Measurements from ENCODE around the gene LRRC30.

LRRC30 gene

DNA sequence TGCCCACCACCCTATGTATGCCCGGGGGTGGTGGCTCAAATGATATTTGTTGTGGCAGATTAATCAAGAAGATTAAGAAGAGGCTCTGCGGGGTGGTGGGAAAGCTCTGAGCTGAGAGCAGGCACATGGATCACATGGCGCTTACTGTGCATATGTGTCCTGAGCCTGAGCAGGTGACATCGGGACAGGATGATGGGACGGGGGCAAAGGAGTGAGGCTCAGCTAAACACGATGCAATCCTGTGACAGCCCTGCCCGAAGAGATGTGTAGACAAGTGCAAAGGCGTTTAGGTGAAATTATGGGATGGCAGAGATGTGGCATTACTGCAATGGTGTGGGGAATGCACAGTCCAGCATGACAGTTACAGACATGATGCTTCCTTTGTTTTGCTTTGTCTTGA is 6.0 kb downstream of the LRRC30 start:
- DNase-seq (ENCODE audit: low read depth in 1 of 2, low spot score in 1 of 2), result no peak

DNA sequence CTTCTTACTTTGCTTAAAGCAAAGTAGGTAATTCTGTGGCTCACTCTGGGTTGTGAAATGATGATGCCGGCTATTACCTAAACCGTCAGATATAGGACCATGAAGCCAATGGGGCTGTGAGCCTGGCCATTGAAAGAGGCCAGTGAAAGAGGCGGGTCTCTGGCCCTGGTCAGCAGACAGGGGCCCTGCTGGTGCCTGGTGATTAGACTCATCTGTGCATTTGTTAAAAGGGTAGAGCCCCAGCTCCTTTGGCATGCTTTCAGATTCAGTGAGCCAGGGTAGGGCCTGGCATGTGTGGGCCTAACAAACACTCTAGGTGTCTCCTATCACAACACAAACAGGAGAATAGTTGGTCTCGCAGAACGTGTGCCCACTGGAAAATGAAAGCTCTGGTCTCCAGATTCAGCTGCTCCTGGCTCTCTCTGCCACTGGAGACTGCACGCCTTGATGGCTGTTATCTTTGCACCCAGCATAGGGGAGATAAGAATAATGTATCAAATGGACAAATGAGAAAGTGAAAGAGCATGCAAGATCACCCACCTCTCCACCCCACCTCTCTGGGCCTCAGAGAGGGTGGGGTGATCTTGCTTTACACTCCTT is 6.9 kb downstream of the LRRC30 start:
- DNase-seq (ENCODE audit: low read depth in 1 of 2, low spot score in 1 of 2), result no peak

DNA sequence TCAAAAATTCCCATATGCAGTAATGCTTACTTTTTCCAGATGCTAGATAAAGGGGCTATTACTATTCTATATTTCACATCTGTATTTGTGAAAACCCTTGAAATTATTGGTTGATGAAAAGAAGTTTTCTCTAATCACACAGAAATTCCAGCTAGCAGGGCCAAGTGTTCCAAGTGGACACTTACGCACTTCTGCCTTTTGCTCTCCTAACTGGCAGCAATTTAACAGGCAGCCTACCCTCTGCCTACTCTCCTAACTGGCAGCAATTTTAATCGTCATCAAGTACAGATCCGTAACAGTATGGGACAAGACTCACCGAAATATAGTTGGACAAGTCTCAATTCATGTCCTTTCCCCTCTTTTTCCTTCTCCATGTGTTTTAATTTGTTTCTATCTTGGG is 12.0 kb downstream of the LRRC30 start:
- no peak for DNase-seq (ENCODE audit: low read depth in 1 of 2, low spot score in 1 of 2)

DNA sequence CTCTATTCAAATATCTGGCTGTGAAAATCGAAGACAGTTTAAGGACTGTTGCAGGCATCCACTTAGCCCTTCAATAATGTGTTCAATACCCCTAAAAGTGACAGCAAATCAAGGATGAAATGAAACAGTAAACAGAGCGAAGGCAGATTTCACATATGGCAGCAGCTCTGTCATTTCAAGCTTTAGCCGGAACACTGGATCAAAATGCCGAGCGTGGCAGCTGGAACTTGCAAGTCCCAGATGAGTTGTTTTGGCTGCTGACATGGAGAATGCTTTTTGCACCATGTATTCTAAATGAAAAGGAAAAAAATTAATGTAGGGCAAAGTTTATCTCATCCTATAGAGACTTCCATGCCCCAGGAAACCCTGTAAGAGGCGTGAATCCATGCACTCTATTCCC is 18.0 kb downstream of the LRRC30 start:
- no peak for DNase-seq (ENCODE audit: low read depth in 1 of 2, low spot score in 1 of 2)

DNA sequence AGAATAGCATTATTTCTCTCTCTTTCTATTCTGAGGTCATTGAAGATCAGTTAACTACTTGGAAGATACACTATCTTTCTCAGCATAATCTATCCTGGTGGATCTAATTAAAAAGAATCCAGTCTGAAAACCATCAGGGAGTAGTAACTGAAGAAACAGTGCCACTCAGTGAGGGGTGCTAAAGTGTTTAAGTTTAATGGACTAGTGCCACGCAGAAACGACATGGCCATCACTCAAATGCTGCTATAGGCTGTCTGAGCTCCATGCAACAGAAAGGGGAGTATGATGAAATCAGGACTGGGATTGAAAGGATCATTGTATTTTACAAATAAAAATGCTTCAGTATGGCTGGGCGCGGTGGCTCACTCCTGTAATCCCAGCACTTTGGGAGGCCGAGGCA is 23.3 kb downstream of the LRRC30 start:
- no peak for DNase-seq (ENCODE audit: low read depth in 1 of 2, low spot score in 1 of 2)

DNA sequence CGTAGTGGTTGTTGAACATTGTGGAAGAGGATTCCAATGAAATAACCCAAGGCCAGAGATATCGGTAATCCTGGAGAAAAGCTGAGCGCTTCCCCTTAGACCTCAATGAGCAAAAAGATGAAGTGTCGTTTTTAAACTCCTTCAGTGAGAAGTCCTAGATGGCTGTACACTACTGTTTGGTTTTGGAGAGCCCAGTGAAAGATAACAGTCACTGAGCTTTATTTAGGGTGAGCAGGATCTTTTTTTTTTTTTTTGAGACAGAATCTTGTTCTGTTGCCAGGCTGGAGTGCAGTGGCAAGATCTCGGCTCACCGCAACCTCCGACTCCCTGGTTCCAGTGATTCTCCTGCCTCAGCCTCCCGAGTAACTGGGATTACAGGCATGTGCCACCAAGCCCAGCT is 24.2 kb downstream of the LRRC30 start:
- no peak for DNase-seq (ENCODE audit: low read depth in 1 of 2, low spot score in 1 of 2)

DNA sequence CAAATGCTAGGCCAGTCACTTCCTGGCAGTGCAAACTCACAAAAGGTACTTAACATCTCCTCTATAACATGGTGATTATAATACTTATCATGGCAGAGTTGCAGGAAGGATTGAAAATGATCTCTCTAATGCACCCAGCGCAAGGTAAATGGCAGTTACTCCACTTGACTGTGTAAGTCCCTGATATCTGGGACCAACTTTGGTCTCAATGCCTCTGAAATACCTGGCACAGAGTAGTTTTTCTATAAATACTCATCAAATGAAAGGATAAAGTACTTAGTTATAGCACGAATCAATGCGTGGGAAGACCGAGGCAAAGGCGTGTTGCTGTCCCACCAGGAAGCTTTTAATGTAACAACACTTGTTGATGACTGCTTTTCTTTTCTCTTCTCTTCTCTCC is 24.8 kb downstream of the LRRC30 start:
- no peak for DNase-seq (ENCODE audit: low read depth in 1 of 2, low spot score in 1 of 2)

DNA sequence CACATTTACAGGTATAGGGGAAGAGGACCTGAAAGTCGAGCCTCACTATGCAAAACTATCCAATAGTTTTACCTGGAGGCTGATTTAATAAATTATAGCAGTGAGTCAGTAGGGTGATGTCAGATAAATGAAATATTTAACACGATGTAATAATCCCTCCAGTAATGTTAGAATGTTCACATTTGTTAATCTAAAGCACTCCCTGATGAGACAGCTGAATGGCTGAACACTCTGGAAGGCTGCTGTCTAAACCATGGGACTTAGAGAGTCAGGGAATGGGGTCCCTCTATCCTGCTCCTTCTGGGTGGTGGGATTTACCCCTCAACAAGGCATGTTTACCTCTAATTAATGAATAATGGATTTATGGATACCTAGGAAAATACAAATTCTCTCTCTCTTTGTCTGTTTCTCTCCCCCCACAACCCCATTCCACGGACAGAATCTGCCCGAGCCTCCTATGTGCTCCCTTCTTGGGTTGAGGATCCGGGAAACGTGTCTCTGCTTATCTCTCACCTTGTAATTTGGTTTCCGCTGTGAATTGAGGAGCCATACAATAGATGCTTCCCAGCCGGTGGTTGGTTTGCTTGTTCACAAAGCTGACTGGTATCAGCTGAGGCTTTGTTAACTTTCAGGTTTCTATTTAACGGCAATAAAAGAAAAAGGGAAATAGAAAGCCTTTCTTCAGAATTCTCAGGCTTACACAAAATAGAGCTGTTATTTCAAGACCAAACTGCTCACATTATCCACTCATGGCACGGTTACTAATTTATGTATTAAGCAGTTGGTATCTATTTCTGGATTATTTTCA is 25.9 kb downstream of the LRRC30 start:
- DNase-seq (ENCODE audit: low read depth in 1 of 2, low spot score in 1 of 2), result no peak

DNA sequence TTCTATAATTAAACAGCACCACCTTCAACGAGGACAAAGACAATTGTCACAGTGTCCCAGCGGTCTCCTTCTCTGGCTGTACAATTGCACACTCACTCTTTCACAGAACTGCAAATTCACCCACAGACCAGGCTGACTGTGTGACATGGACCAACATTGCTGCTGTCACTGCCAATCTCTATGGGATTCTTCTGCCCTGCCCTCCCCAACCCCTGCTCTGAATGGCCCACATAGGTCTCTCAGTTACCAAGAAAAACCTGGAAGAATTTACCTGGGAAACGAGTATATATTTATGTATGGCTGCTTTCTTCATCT is 26.5 kb downstream of the LRRC30 start:
- no peak for DNase-seq (ENCODE audit: low read depth in 1 of 2, low spot score in 1 of 2)

DNA sequence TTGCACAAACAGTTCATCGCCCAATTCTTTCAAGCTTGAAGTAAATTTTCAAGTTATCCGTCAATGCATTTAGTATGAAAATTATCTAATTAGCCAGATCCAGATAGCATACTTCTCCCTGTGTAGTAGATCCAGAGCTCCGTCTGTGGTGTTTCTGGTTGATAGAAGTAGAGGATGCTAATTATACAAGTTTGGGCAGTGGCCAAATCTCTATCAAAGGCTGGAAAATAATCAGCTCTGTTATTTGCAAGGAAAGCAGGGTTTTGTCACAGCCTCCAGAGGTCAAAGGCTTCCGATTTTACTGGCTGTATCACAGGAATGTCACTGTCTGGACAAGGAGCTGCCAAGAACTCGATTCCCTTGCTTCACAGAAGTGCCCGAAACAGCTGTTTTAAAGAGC is 28.6 kb downstream of the LRRC30 start:
- no peak for DNase-seq (ENCODE audit: low read depth in 1 of 2, low spot score in 1 of 2)

DNA sequence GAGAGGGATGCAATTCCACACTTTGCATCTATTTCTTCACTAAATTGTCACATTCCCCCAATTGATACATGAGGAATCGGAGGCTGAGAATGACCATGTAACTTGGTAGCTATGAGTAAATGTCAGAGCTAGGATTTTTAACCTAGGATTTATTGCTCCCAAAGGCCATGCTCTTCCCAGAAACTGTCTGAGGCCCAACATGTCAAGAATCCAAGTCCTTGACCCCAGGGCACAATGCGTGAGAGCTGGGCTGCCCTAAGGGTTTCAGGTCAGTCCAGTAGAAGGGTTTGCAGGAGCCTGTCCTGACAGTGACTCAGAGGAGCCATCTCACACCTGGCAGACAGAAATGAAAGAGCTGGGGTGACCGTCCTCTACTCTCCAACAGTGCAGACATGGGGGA is 30.3 kb downstream of the LRRC30 start:
- no peak for DNase-seq (ENCODE audit: low read depth in 1 of 2, low spot score in 1 of 2)

DNA sequence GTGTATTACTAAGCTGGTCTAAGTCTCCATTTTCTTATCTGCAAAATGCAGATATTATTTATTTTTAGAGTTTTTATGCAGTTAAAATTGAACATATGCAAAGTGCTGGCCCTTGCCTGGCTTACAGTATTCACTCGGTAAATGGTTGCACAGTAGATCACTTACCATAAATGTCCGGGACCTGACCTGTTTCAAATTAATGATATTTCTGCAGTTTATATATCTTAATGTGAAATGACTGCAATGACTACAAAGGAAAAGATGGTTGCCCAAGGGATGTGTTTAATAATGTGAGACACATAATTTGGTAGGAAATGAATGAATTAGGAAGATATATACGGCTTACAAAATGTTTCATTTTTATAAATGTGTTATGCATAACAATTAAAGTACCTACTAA is 37.1 kb downstream of the LRRC30 start:
- DNase-seq (ENCODE audit: low read depth in 1 of 2, low spot score in 1 of 2), result no peak

DNA sequence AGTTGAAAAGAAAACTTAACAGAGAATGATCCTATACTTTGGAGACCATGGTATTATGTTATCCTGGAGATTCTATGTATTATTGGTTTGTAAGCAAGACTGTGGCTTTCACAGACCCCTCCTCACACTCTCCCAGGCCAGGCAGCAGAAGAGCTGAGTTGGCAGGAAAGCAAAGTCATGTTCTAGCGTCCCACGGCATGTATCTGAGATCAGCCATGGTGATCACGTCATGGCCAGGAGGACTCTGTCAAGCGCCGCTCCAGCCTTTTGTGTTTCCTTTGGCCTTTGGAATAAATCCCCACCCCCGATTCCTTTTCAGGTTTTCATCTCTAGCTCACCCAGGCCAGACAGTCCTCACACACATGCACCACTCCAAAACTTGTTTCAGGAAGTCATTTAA is 39.1 kb downstream of the LRRC30 start:
- no peak for DNase-seq (ENCODE audit: low read depth in 1 of 2, low spot score in 1 of 2)

DNA sequence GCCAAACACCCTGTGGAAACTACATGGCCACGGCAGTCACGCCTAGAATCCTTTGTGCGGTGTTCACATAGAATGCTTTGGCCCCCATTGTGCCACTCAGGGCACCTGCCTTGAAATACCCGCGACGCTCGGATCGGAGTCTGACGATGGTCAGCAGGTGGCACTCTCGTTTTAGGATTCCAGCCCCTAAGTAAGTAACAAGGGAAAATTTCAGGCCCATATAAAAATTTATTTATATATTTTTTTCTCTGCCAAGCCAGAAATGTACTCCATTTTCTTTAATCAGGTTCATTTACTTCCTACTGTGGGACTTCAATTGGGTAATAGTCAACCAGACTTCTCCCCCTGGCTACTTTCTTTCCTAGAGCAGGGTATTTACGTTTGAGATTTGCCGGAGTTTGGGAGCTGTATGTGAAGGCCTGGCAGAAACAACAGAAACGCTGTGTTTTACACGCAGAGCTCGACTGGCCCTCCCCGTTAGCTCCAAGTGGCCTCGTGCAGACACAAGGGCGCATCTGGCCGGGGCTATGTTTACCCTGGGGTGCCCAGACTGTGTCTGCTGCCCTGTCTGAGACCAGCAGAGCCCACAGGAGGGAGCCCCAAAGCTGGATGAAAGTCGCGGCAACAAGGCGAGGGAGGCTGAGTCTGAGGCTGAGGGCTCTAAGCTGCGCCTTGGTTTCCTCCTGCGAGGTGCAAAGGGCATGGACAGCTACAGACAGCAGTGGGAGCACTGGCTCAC is 41.6 kb downstream of the LRRC30 start:
- no peak for DNase-seq (ENCODE audit: low read depth in 1 of 2, low spot score in 1 of 2)

DNA sequence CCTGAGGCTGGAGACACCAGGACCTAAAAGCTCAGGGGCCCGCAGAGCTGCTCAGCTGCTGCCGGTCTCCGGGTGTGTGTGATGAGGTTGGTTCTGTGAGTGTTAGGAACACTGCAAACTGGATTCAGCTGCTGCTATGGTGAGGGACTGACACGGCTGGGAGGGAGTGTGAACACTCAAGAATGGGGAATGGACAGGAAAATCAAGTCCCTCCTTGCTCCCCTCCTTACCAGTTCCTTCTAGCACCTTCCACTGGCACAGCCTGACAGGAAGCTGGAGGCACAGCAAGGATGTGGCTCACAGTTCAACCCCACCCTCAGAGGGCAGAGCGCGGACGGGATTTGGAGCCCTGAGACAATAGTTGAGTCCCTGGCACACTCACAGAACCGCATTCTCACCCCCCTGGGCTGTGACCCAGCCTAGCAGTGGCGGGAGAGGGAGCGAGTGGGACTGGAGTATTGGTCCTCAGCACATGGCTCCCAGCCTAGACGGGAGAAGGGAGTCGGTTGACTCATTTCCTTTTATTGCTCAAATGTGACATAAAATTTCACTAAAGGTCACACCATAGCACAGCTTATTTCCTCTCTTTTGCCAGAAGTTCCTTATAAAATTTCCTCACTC is 42.5 kb downstream of the LRRC30 start:
- no peak for DNase-seq (ENCODE audit: low read depth in 1 of 2, low spot score in 1 of 2)

DNA sequence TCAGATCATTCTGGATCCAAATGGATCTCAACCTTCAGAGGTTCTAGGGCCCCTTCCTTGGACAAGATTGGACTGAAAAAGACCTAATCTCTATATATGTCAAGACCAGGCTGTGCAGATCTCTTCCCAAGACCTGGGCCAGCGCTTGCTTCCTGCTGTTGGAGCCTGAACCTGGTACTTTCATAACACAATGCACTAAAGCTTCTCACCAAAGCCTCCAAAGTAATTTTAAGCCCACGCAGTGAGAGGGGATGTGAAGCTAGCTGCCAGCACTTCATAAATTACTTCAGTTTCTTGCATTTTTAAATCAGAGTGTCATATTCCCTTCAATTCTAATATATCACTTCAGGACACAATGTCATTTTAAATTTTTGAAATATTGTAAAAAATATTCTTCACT is 50.7 kb downstream of the LRRC30 start:
- DNase-seq (ENCODE audit: low read depth in 1 of 2, low spot score in 1 of 2), result no peak
